NOMO-1 (cell line): ENCODE measurements around the gene ELMO2.

Source experiments
- DNase-seq, 2 experiments: peaks; one replicate each; lab custom pipeline; 2025; ENCODE audit not compliant: unreplicated experiment in 2 of 2; lab: John Stamatoyannopoulos, UW

The ELMO2 gene

DNA sequence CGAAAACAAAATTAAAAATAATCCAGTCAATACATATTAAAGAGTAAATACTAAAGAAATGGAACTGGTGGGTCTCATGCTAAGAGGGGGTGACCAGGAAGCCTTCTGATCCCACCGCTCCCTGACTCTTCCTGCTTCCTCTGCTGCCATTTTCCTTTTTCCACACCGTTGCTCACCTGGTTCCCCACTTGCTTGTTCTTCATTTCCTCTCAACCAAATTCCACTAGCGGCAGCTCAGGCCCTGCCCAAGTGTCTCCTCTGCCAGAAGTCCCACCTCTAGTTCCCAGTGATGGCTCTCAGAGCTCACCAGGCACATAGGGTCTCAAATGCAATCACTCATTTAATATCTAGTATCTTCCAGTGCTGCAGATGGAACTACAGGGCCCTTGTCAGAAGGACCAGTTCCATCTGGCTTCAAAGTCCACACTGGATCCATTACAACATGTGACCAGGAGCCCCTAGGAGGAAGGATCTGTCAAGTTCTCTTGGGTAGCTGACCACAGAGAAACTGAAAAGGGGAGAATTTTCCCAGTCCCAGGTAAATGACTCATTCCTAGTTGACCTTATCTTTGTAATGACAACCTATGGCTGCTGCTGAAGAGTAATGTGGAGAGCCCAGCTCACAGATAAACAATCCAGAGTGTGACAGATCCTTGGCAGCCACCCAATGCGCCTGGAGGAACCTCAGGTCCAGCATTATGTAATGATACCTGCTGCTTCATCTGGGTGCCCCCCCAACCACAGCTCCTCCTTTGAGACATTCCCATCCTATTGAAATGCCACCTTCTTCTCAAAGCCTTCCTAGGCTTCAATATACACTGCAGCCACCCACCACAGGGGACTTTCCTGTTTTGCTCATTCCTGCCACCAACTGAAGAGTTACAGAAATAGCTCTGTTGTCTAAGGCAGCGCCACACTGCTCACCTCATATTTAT is 38.2 kb downstream of the ELMO2 start:
- DNase-seq, result no peak

DNA sequence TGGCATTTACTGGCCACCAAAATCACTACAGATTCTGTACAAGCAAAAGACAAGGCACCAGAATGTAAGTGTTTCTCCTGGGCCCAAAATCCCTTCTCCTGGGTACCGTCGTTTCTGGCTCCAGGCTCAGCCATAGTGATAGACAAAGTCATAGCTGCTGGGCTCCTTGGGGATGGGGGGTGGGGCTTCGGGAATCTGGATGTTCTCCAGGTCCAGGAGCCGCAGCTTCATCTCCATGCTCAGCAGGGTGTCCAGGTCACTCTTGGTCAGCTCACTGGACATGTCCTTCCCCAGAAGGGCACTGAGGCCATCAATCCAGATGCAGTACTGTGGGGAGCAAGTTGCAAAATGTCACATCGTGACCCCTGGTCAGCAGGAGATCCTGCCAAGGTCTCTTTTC is 39.2 kb downstream of the ELMO2 start:
- DNase-seq, result no peak

DNA sequence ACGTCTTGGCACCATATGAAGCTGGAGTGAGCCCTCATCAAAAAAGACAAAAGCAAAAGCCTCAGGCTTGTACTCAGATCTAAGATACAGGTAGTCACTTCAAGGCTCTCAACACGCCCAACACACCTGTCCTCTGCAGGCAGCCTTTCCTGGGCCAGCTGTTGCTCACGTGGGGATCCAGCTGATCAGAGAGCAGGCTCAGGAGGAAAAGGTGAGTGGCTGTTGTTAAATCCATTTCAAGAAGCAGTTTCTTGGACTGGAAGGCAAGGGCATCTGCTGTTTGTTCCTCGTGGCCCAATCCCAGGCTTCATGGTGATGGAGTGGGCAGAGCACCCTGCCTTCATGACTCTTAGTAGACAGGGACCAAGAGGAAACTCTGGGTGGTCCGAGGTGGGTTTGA is 39.6 kb downstream of the ELMO2 start:
- DNase-seq, result no peak

DNA sequence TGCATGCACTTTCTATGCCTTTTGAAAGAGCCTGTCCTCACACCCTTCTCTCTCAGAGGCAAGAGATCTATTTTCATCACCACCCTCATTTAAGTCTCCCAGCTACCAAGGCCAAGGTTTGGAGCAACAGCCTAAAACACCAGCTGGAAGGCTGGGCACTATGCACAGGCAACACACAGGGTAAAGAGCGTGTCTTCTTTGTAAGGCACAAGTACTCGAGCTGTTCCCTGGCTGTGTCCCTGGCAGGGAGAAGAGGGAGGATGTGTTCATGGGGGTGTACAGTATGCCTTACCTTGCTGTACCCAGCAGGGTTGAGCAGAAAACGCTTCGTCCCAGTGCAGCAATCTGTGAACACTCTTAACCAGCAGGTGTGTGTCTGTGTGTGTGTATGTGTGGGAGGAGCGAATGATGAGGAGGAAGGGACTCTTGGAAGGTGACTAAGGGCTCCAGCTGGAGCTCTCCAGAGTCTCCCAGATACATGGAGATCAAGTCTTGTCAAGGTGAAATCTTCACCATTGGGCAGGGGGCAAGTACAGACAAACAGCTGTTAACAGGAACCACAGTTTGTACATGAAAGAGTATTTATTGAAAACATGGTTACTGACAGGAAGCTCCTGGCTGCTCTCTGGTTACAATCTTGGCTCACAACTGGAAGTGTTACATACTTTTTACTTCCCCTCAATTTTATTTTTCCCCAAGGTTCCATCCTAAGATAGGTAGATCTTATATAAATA is 40.8 kb downstream of the ELMO2 start:
- no peak for DNase-seq

DNA sequence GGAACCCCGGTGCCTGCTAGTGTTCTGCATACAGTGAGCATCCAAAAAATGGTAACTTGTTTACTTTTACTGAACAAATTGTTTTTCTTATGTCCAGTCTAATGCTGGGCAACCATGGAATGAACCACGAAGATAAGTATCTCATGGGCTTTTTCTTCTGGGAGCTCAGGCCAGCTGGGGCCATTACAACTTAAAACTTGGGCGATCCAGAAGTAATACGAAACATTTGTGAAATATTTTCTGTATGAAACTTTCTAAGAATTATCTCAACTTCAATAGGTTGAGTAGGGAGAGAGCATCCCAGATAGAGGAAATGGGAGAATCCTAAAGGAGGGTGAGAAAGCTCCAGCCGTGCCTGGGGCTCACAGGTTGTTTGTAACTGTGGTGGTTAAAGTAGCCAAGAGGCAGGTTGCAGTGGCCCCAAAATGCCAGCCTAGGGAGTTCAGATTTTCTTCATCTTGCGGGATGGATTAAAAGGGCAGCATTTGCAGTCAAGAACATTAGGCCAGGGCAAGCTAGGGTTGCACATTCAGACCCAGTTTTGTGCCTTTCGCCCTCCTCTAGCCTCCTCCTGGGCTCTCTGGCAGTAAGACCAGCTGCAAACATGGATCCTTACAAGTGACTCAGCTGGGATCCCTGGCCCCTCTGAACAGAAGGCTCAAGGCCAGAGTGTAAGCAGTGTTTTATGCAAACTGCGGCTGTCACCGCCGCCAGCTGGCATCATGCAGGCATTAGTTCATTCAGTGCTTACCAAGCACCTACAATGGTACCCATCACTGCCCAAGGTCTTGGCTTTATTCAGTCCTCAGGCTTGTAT is 41.5 kb downstream of the ELMO2 start:
- DNase-seq, result no peak

DNA sequence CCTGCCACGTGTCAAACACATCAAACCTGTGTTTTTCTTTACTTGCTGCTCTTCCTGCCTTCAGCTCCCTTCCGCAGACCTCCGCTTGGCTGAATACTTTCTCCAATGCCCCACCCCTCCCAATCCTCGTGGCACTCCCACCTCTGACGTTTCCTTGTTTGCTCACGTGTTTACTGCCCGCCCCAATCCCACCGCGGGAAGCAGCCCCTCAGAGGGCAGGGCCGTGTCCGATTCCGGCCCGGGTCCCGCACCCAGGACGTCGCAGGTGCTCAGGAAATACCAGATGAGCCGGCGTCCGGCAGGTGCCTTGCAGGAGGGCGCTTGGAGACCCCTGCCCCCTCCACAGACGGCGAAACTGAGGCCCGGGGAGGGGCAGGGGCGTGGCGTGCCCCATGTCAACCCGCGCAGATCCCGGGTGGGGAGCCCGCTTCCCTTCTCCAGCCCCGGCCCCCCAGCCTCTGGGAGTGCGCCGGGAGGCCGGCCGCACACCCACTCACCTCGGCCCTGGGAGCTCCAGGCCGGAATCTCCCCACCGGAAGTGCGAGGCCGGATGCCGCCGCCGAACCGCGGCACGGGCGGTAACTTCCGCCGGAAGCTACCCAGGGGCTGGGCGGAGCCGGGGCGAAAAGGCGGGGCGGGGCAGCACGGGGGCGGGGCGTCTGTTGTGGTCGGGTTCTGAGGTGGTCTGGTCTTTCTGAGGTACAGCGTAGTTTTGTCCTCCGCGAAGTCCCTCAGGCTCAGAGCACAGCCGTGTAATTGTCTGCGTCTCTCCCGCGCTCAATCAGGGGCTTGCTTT is 42.3 kb downstream of the ELMO2 start:
- DNase-seq, result peak; percentile 68 to 89

DNA sequence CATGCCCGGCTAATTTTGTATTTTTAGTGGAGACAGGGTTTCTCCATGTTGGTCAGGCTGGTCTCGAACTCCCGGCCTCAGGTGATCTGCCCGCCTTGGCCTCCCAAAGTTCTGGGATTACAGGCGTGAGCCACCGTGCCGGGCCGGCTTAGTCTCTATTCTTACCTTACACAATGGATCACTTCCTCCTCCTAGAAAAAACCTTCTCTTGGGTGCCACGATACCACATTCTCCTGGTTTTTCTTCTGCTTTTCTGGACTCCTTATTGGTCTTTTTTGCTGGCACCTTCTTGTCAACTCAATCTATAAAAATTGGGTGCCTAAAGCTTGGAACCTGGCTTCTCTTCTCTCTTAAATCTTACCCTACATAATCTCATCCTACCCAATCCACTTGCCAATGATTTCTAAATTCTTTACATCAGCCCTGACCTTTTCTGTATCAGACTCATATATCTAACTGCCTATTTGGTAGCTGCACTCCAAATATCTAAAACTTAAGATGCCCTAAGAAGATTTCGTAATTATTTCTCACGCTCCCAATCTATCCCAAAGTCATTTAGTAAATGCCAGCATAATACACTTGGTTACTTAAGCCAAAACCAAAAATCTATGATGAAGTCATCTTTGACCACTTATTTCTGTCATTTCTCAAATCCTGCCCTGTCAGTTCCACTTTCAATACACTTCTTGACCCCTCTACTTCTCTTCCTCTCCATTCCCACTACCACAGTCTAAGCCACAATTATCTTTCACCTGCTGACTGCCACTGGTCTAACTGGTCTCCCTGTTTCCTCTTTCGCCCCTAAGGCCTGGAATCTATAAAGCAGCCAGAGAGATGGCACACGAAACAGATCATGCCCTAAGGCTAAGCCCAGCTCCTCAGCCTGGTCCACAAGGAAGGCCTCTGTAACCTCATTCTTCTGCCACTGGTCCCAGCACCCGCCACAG is 43.2 kb downstream of the ELMO2 start:
- peak; percentile 7 to 64 for DNase-seq

DNA sequence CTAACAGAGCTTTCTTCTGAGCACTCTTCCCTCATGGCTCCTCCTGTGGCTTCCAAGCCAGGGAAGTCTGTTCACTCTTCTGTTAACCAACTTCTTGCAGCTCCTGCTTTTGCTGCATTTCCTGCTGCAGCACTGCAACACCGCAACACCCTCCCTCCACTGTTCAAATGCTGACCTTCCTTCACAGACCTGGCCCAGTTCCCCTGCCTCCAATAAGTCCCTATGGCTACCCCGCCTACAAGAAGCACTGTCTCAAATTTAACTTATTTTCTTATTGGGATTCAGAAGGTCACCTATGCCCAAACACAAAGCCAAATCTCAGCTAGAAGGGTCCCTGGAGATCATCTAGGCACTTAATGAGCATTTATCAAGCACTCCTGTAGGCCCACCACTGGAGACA is 44.6 kb downstream of the ELMO2 start:
- DNase-seq, result no peak

DNA sequence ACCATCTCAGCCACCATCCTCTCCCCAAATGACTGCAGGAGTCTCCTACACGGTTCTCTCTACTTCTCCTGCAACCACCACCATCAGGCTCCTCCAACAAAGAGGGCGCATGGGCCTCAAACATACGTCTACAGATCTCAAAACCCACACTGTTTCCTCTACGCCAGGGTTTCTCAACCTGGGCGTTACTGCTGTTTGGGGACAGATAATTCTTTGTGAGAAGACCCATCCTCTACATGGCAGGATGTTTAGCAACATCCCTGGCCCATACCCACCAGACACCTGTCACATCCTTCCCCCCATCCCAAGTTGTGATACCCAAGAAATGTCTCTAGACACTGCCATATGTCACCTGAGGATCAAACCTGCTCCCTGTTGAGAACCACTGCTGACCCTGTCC is 45.0 kb downstream of the ELMO2 start:
- DNase-seq, result no peak

DNA sequence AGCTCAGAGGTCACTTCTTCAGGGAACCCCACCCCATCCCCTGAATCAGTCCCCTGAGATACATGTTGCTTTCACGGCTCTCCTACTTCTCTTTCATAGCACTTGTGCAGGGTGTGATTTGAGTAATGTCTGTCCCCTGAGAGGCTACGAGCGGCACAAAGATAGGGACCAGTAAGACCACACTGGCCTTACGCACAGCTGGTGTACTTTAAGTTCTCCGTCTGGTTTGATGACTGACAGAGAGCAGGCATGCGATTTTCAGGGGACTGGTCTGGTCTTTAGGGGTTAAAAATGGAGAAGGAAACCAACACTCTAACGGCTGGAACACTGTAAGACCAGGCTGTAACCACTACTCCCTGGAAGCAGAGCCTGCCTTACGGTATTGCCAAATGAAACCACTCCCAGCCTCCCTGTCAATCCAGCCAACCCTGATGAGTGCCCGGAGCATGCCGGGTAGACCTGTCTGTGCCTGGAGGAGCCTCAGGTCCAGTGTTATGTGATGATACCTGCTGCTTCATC is 47.1 kb downstream of the ELMO2 start:
- DNase-seq, result no peak

DNA sequence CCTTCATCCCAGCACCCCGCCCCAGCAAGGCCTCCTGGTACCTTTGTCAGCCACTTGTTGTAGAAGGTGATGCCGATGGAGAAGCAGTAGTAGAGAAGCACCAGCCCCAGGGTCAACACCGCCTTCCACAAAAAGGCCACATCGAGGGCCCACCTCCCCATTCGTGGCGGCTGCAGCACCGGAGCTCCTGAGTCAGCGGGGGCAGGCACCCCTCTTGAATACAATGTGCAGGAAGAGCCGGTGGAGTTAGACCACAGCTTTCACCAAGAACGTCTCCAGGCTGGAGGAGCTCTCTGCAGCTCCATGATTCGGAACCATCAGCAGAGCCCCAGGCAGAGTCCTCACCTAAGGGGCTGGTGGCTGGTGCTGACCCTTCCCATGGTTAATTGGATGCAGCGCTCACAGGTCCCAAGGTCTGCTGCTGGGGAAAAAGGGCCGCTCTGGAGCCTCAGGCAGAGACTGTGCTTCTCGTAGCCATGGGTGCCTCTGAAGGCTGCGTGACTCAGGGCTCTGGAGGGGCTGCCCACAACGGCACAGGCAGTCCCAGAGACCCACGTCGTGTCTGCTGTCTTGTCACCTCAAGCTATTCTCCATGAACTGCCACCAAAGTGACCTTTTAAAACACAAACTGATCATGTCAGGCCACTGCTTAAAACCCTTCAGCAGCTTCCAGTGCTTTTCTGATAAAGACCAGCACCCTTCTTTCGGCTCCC is 47.9 kb downstream of the ELMO2 start:
- DNase-seq, result no peak

DNA sequence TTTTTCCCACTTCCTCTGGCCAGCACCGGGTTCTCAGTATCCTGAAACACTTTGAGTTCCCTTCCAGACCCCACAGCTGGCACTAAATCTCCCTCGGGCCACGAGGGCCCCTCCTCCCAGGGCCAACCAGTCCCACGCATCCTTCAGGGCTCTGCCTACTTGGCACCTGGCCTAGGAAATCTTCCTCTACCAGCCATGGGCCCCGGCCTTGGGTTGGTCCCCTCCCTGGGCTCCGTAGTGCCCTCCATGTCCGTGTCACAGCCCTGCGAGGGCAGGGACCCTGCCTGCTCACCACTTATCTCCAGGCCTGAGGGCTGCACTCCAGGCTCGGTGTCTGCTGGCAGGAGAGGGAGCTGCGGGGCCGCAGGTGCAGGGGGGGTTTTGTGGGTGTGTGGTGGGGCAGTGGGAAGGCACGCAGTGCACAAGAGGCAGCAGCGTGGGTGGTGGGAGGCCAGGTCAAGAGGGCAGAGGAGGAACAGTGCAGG is 49.3 kb downstream of the ELMO2 start:
- no peak for DNase-seq

DNA sequence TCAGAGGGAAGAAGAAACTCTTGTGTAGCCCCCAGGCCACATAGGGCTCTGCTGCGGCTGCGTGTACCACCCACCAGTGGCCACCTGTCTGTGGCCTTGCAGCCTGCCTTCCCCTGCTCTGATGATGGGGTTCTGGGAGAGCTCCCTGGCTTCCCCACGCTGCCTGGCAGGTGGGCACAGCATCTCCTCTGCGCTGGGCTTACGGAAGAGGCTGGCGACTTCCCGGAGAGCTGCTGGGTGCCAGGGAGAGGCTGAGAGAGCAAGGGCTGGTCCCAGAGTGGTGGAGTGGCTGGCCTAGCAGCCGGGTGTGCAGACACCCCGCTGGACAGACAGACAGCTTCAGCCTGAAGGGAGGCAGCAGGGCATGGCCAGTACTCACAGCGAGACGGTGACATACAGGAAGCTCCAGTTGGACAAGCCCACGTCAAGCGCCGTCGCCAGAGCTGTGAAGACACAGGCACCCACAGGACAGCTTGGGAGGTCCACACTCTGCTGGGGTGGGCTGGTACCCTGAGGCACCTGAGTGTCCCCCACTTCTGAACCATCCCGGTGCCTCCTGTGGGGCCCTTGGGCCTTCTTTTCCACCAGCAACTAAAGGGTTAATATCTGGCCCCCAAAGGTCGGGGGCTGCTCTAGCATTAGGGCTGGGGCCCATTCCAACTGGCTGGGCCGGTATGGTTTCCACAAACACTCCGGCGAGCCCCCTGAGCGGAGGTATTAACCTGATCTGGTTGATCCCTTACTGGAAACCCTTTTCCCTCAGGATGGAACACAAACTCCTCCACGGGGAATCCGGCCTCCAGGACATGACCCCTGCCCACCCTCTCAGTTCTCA is 50.0 kb downstream of the ELMO2 start:
- no peak for DNase-seq

DNA sequence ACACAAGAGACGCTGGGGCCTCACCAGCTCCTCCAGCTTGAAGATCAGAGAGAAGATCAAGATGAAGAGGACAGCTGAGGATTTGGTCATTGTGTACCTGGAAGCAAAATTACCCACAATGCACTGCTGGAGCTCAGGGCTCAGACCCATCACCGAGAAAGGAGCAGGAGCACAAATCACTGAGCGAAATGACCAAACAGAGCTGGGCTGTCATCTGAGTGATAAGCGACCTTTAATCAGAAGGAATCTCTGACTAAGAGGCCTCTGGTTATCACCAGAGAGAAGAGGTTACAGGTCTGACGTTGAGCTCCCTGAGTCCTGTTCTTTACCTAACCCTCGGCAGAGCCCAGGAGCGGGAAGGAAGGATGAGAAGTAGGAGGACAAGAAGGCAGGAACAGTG is 50.6 kb downstream of the ELMO2 start:
- DNase-seq, result no peak

DNA sequence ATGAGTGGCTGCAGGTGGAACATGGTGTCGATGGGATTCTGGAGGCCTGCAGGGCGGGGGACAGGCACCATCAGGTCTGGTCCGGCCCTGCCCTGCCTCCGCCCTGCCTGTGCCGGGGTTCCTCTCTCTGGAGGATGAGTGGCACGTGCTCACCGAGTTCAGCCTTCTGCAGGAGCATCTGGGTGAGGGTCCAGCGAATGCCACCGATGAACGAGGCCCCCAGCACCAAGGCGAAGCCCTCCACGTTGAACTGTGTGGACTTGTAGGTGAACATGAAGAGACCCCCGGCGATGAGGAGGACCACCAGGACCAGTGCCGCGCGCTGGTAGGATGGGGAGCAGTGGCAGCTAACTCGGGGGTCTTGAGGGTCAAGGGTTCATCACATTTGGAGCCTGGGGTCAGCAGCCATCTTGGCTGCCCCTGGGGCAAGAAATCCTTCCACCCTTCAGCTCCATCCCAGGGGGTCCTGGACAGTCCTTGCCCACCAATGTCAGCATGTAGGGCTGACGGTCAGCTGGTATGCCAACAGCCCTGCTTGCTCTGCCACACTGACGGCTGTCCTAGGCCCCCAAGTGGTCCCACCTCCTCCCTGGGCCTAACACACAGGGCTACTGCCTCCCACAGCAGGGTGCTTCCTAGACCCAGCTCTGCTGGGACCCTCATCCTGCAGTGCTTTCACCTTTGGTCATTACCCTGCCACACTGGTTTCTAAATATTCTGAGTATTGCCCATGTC is 51.3 kb downstream of the ELMO2 start:
- DNase-seq, result no peak

DNA sequence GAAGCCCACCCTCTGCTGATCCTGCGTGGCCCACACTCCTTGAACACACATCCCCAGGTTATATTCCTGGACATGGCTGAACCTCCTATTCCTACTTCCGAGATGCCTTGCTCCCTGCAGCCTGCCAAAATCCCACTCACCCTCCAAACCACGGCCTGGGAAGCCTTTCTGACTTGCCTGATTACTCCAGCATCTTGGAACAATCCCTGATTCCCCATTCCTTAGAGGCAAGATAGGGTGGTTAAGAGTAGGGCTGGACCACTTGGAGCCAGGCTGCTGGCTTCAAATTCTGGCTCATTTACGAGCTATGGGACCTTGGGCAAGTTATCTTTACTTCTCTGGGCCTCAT is 52.2 kb downstream of the ELMO2 start:
- DNase-seq, result no peak
